Memory B cell (primary cell): ENCODE measurements around the gene EXT2.

Experiments
- ATAC-seq: fragments of 150-1000 bp; cut with Tn5 transposase; 2 replicates; pipeline ENCODE4 v1.10.0; 2021; ENCODE audit warnings: low read depth, mild to moderate bottlenecking, moderate library complexity
- DNase-seq, 2 donors: peaks; one replicate each; pipeline ENCODE4 v3.0.0; 2022; ENCODE audit warnings: low spot score in 2 of 2
- H3K27ac Mint-ChIP-seq: one replicate; pipeline ENCODE4 v1.8.0; 2022; ENCODE audit warnings: mild to moderate bottlenecking, moderate library complexity, mixed read lengths
- H3K27me3 Mint-ChIP-seq: one replicate; pipeline ENCODE4 v1.8.0; 2022; ENCODE audit warnings: mixed read lengths
- H3K36me3 Mint-ChIP-seq: one replicate; pipeline ENCODE4 v1.8.0; 2022; ENCODE audit warnings: mild to moderate bottlenecking, mixed read lengths
- H3K4me1 Mint-ChIP-seq: one replicate; pipeline ENCODE4 v1.8.0; 2022; ENCODE audit warnings: mixed read lengths
- H3K4me3 Mint-ChIP-seq: one replicate; pipeline ENCODE4 v1.8.0; 2022; ENCODE audit warnings: mild to moderate bottlenecking, moderate library complexity, mixed read lengths
- H3K9me3 Mint-ChIP-seq: one replicate; pipeline ENCODE4 v1.8.0; 2022; ENCODE audit warnings: mixed read lengths

The EXT2 gene

GRCh38 chr11:44072757-44073658, 22.5 kb upstream of the EXT2 start:
- no peak overlapping the region for H3K4me3 Mint-ChIP-seq
- peaks cover 9% of the 10 kb centered on the region for H3K4me1 Mint-ChIP-seq
- no peak overlapping the region for H3K27ac Mint-ChIP-seq
- DNase-seq = no peak
- H3K36me3 Mint-ChIP-seq = peaks cover 13% of the 10 kb centered on the region
- no peak for ATAC-seq
- H3K27me3 Mint-ChIP-seq = no peaks in the 10 kb centered on the region
- no peaks in the 10 kb centered on the region for H3K9me3 Mint-ChIP-seq

GRCh38 chr11:44078794-44079193, 16.7 kb upstream of the EXT2 start:
- no peaks in the 10 kb centered on the region for H3K9me3 Mint-ChIP-seq
- no peaks in the 10 kb centered on the region for H3K27me3 Mint-ChIP-seq
- no peaks in the 10 kb centered on the region for H3K4me1 Mint-ChIP-seq

GRCh38 chr11:44079376-44079775, 16.1 kb upstream of the EXT2 start:
- Mint-ChIP-seq H3K36me3 (peaks cover 24% of the 10 kb centered on the region), H3K4me3 (no peak overlapping the region), H3K27me3 (no peaks in the 10 kb centered on the region)

More at GRCh38 chr11:44078794-44079193, 16.7 kb upstream of the EXT2 start:
- no peak overlapping the region for H3K4me3 Mint-ChIP-seq
- H3K36me3 Mint-ChIP-seq = peaks cover 19% of the 10 kb centered on the region
- DNase-seq = no peak
- ATAC-seq = no peak
- H3K27ac Mint-ChIP-seq = no peak overlapping the region

GRCh38 chr11:44080951-44081350, 14.5 kb upstream of the EXT2 start:
- H3K36me3 Mint-ChIP-seq = peaks cover 28% of the 10 kb centered on the region
- H3K4me1 Mint-ChIP-seq = no peaks in the 10 kb centered on the region
- no peak overlapping the region for H3K27ac Mint-ChIP-seq
- peaks cover 4% of the 10 kb centered on the region for H3K9me3 Mint-ChIP-seq
- no peaks in the 10 kb centered on the region for H3K27me3 Mint-ChIP-seq
- H3K4me3 Mint-ChIP-seq = no peak overlapping the region
- DNase-seq (no peak), ATAC-seq (no peak)

More at GRCh38 chr11:44079376-44079775, 16.1 kb upstream of the EXT2 start:
- H3K27ac Mint-ChIP-seq = no peak overlapping the region
- H3K9me3 Mint-ChIP-seq = no peaks in the 10 kb centered on the region
- no peak for DNase-seq
- ATAC-seq = no peak
- H3K4me1 Mint-ChIP-seq = no peaks in the 10 kb centered on the region

GRCh38 chr11:44082645-44083044, 12.8 kb upstream of the EXT2 start:
- Mint-ChIP-seq H3K27me3 (no peaks in the 10 kb centered on the region), H3K27ac (no peak overlapping the region), H3K36me3 (peaks cover 31% of the 10 kb centered on the region), H3K4me3 (no peak overlapping the region), H3K4me1 (no peaks in the 10 kb centered on the region), H3K9me3 (peaks cover 6% of the 10 kb centered on the region)
- DNase-seq = no peak
- ATAC-seq = no peak

GRCh38 chr11:44083433-44083832, 12.0 kb upstream of the EXT2 start:
- no peak overlapping the region for H3K4me3 Mint-ChIP-seq
- H3K27ac Mint-ChIP-seq = no peak overlapping the region
- DNase-seq (no peak), ATAC-seq (no peak)
- H3K4me1 Mint-ChIP-seq = no peaks in the 10 kb centered on the region
- H3K27me3 Mint-ChIP-seq = no peaks in the 10 kb centered on the region
- H3K36me3 Mint-ChIP-seq = peaks cover 32% of the 10 kb centered on the region
- peaks cover 6% of the 10 kb centered on the region for H3K9me3 Mint-ChIP-seq

GRCh38 chr11:44083906-44084305, 11.6 kb upstream of the EXT2 start:
- DNase-seq = no peak
- Mint-ChIP-seq H3K4me1 (no peaks in the 10 kb centered on the region), H3K4me3 (no peak overlapping the region), H3K27ac (no peak overlapping the region), H3K27me3 (no peaks in the 10 kb centered on the region), H3K9me3 (peaks cover 6% of the 10 kb centered on the region), H3K36me3 (peaks cover 34% of the 10 kb centered on the region)
- ATAC-seq = no peak

- peaks cover 32% of the 10 kb centered on the region for H3K36me3 Mint-ChIP-seq
- H3K27ac Mint-ChIP-seq = no peak overlapping the region
- peaks cover 6% of the 10 kb centered on the region for H3K9me3 Mint-ChIP-seq
- peaks cover 2% of the 10 kb centered on the region for H3K4me1 Mint-ChIP-seq
- no peaks in the 10 kb centered on the region for H3K27me3 Mint-ChIP-seq
- H3K4me3 Mint-ChIP-seq = no peak overlapping the region
- DNase-seq = no peak
- no peak for ATAC-seq
Measured at GRCh38 chr11:44085330-44085729, 10.1 kb upstream of the EXT2 start.

- no peak for DNase-seq
- peaks cover 27% of the 10 kb centered on the region for H3K36me3 Mint-ChIP-seq
- no peaks in the 10 kb centered on the region for H3K27me3 Mint-ChIP-seq
- H3K9me3 Mint-ChIP-seq = peaks cover 6% of the 10 kb centered on the region
- H3K27ac Mint-ChIP-seq = no peak overlapping the region
- no peak overlapping the region for H3K4me3 Mint-ChIP-seq
- peaks cover 2% of the 10 kb centered on the region for H3K4me1 Mint-ChIP-seq
- no peak for ATAC-seq
Measured at GRCh38 chr11:44088377-44088776, 7.1 kb upstream of the EXT2 start.

- no peaks in the 10 kb centered on the region for H3K27me3 Mint-ChIP-seq
- H3K4me1 Mint-ChIP-seq = peaks cover 2% of the 10 kb centered on the region
- DNase-seq (no peak), ATAC-seq (no peak)
- no peak overlapping the region for H3K27ac Mint-ChIP-seq
- H3K4me3 Mint-ChIP-seq = no peak overlapping the region
- H3K36me3 Mint-ChIP-seq = peaks cover 24% of the 10 kb centered on the region
- H3K9me3 Mint-ChIP-seq = peaks cover 6% of the 10 kb centered on the region
Measured at GRCh38 chr11:44088871-44089270, 6.6 kb upstream of the EXT2 start.

- DNase-seq (no peak), ATAC-seq (no peak)
- H3K4me1 Mint-ChIP-seq = peaks cover 10% of the 10 kb centered on the region
- H3K36me3 Mint-ChIP-seq = peaks cover 14% of the 10 kb centered on the region
- H3K4me3 Mint-ChIP-seq = no peak overlapping the region
- peaks cover 1% of the 10 kb centered on the region for H3K27me3 Mint-ChIP-seq
- no peak overlapping the region for H3K27ac Mint-ChIP-seq
- peaks cover 4% of the 10 kb centered on the region for H3K9me3 Mint-ChIP-seq
Measured at GRCh38 chr11:44090539-44090938, 4.9 kb upstream of the EXT2 start.

GRCh38 chr11:44094260-44094868, 1.1 kb upstream of the EXT2 start:
- Mint-ChIP-seq H3K27ac (no peak overlapping the region), H3K4me1 (peaks cover 17% of the 10 kb centered on the region), H3K9me3 (no peaks in the 10 kb centered on the region), H3K36me3 (peaks cover 6% of the 10 kb centered on the region), H3K27me3 (peaks cover 1% of the 10 kb centered on the region), H3K4me3 (peak overlapping the region; percentile 19)
- peak; percentile 42 for ATAC-seq
- peak; percentile 63 to 72 for DNase-seq

- peaks cover 14% of the 10 kb centered on the region for H3K36me3 Mint-ChIP-seq
- DNase-seq (no peak), ATAC-seq (no peak)
- peak overlapping the region; percentile 68 for H3K27ac Mint-ChIP-seq
- peaks cover 20% of the 10 kb centered on the region for H3K4me1 Mint-ChIP-seq
- H3K9me3 Mint-ChIP-seq = no peaks in the 10 kb centered on the region
- H3K27me3 Mint-ChIP-seq = peaks cover 1% of the 10 kb centered on the region
- H3K4me3 Mint-ChIP-seq = peak overlapping the region; percentile 86
Measured at GRCh38 chr11:44096360-44097185, 1.1 kb downstream of the EXT2 start.

GRCh38 chr11:44097821-44098220, 2.3 kb downstream of the EXT2 start:
- no peak overlapping the region for H3K27ac Mint-ChIP-seq
- ATAC-seq (no peak), DNase-seq (no peak)
- peaks cover 27% of the 10 kb centered on the region for H3K4me1 Mint-ChIP-seq
- peaks cover 1% of the 10 kb centered on the region for H3K27me3 Mint-ChIP-seq
- peaks cover 14% of the 10 kb centered on the region for H3K36me3 Mint-ChIP-seq
- H3K4me3 Mint-ChIP-seq = peak overlapping the region; percentile 44
- no peaks in the 10 kb centered on the region for H3K9me3 Mint-ChIP-seq
